ENCODE results near the gene POLE4.

The POLE4 gene

DNA sequence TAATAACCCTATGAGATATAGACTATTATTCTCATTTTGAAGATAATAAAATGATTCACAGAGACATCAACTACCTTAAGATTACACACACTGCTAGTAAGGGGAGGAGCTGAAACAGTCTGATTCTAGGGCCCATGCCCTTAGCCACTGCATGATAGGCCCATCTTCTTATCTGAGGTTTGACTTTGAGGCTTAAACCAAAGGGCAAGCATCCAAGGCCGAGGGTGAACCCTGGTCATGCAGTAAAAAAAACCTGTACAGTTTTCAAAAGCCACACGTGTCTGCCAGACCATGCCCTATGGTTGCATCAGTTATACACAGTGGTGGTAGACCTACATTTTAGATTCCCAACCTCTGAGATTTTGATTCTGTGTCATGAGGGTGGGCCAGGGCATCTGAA is 44.8 kb downstream of the POLE4 start:
- DNase-seq, result no peak

DNA sequence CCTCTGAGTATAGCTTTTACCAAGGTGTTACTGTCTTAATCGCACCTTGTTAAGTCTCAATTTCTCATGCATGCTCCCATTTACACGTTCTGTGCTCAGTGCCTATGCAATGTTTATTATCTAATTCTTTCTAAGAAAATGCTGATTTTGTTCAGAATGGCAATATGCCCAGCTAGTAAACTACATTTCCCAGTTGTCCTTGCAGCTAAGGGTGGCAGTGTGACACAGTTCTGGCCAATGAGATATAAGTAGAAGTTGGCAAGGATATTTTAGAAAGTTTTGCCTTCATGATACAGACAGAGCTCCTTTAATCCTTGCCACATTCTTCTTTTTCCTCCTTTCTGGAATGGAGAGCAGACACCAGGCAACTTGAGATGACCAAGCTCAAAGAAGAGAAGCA is 45.3 kb downstream of the POLE4 start:
- DNase-seq, result no peak

DNA sequence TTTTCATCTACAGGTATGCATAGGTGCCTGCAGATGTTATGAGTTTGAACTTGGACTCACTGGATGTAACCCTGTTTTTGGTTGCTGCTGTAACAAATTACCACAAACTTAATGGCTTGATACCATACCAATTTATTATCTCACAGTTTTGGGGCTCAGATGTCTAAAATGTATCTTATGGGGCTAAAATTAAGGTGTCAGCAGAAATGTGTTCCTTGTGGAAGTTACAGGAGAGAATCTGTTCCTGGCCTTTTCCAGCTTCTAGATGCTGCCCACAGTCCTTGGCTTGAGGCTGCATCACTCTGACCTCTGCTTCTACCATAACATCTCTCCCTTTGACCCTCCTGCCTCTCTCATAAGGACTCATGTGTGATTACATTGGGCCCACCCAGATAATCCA is 47.6 kb downstream of the POLE4 start:
- DNase-seq, result no peak

DNA sequence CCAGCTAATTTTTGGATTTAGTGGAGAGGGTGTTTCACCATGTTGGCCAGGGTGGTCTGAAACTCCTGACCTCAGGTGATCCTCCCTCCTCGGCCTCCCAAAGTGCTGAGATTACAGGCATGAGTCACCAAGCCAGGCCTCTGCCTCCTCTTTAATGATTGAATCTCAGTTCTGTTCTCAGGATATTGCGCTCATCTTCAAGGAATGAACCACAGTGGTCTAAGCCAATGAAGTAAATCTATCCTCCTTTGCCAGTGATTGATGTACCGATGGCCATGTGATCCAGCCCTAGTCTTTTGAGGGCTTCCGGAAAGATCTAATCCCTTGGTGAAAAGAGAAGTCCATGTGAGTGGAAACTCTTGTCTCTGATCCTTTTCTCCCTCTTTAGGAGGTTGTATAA is 48.6 kb downstream of the POLE4 start:
- no peak for DNase-seq

DNA sequence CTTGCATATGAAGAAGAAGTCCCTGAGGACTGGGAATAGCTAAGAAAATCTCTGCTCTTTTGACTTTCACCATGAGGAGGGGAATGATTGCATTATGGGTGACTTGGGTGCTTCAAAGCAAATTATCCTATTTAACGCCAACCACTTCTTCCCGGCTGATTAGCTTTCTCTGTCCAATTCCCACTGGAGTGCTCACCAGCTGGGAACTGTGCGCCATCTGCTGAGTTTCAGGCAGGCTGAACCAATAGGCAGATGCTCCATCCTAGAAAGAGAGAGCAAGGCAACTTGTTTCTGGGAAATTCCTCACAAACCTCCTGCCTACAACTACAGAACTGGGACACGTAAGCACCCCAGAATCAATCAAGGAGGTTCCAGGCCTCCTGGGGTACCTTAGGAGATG is 49.4 kb downstream of the POLE4 start:
- DNase-seq, result no peak

DNA sequence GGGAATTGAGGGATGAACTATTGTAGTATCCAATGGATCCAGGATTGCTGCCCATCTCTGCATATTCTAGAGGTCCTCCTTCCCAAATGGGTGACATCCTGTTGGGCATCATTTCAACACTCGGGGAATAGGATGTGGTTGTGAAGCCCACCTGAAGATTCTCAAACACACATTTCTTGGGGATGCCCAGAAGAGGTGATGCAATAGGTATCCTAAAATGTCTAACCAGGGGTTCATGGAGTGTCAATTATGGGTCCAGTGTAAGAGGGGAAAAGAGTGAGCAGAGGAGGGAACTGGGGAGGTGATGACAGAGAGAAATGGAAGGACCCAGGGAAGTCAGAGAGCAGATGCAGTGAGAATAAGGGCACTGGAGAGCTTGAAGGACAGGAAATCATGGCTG is 52.1 kb downstream of the POLE4 start:
- DNase-seq, result no peak

DNA sequence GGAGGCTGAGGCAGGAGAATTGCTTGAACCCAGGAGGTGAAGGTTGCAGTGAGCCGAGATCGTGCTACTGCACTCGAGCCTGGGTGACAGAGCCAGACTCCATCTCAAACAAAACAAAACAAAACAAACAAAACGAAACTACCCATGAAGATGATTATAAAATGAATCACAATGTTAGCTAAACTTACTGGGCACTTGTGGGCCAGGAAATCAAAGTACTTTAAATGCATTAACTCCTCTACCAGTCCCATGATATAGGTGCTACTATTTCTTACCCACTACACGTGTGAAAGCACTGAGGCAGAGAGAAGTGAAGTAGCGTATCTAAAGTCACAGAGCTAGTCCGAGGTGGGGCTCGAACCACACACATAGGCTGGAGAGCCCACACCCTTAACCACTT is 53.6 kb downstream of the POLE4 start:
- DNase-seq, result no peak

DNA sequence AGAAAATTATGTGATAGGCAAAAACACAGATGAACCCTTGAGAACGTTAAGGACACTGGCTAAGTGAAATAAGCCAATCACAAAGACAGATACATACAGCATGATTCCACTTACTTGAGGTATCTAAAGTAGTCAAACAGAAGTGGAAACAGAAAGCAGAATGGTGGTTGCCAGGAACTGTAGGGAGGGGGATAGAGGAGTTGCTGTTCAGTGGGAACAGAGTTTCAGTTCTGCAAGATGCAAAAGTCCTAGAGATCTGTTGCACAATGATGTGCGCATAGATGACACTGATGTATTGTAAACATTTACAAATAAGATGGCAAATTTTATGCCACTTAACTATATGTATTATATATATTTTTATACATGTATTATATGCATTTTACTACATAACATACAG is 59.7 kb downstream of the POLE4 start:
- DNase-seq, result no peak
